Thoracic aorta (tissue), 2 donors: ENCODE data around the gene SLC7A6. TPM values are rescaled to one million over a fixed set of nuclear protein-coding genes. Genes with fewer than 3 reads are reported as not detected.
A peak's percentile ranks its signal among the peaks of the same experiment; 100 is the strongest.

Source experiments
- ATAC-seq: fragments of 150-250 bp; one replicate; pipeline ENCODE4 v1.8.0; 2017; ENCODE audit warnings: low read depth; ENCODE audit not compliant: insufficient number of reproducible peaks, low FRiP score
- DNase-seq: peaks from one replicate; pipeline ENCODE4 v3.0.0-alpha.2; 2020; ENCODE audit warnings: low spot score
- H3K27ac ChIP-seq, 2 donors: fragments of 200-600 bp; sonication (generic); 1 replicate in 1 of 2; 2 replicates in 1 of 2; pipeline ENCODE4 v1.5.1; 2016; ENCODE audit warnings: mild to moderate bottlenecking in 2 of 2, moderate library complexity in 2 of 2
- H3K27me3 ChIP-seq: fragments of 200-600 bp; sonication (generic); replicated peaks from 2 replicates; pipeline ENCODE4 v1.6.0; 2016; ENCODE audit warnings: mild to moderate bottlenecking; ENCODE audit not compliant: insufficient read depth
- H3K36me3 ChIP-seq: fragments of 200-600 bp; sonication (generic); one replicate; pipeline ENCODE4 v1.5.1; 2016
- H3K4me1 ChIP-seq, 2 donors: fragments of 200-600 bp; sonication (generic); 1 replicate in 1 of 2; 2 replicates in 1 of 2; pipeline versions ENCODE4 v1.5.1 to v1.6.0; 2016; ENCODE audit warnings: low read depth in 2 of 2, mild to moderate bottlenecking in 1 of 2; ENCODE audit not compliant: control insufficient read depth in 1 of 2
- H3K4me3 ChIP-seq: fragments of 200-600 bp; sonication (generic); 2 replicates; pipeline ENCODE4 v1.5.1; 2016; ENCODE audit warnings: mild to moderate bottlenecking
- H3K9me3 ChIP-seq: fragments of 200-600 bp; sonication (generic); 2 replicates; pipeline ENCODE4 v1.5.1; 2016
- total RNA-seq, 2 donors: library from RNA; depleted of rRNA; stranded (reverse); fragments of >200 nt; gene quantifications; one replicate each; pipeline versions ENCODE4 v1.1.0 to v1.2.3, GENCODE V29; 2016
- TF ChIP-seq, protein P1 (sequence below): fragments of 200-600 bp; sonication (generic); IDR thresholded peaks from one replicate; pipeline ENCODE4 v1.5.1; 2019; ENCODE audit warnings: antibody characterized with exemption

SLC7A6 gene
- total RNA-seq, 2 donors from 2014 or later = 92.1 to 125 TPM

DNA sequence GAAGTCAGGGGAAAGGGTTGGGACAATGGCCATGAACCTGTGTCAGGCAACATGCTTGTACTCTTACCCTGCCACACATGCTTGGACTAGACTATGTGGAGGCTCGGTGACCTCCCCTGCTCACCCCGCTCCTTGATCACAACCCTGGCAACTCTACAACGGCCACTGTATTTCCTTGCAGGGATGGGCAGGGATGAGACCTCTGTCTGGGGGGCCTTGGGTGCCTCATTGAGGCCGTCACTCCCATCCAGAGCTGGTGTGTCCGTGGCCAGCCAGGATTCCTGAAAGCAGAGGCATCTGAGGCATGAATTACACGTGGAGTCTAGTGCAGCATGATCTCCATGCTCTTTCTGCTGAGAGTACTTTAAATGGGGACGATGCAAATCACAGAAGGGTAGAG, 18.2 kb upstream of the SLC7A6 start:
- DNase-seq = no peak
- H3K9me3 ChIP-seq = no peaks in the 10 kb centered on the region
- H3K4me1 ChIP-seq = peaks cover 33 to 44% of the 10 kb centered on the region in 2 donors
- TF ChIP-seq, protein P1, sequence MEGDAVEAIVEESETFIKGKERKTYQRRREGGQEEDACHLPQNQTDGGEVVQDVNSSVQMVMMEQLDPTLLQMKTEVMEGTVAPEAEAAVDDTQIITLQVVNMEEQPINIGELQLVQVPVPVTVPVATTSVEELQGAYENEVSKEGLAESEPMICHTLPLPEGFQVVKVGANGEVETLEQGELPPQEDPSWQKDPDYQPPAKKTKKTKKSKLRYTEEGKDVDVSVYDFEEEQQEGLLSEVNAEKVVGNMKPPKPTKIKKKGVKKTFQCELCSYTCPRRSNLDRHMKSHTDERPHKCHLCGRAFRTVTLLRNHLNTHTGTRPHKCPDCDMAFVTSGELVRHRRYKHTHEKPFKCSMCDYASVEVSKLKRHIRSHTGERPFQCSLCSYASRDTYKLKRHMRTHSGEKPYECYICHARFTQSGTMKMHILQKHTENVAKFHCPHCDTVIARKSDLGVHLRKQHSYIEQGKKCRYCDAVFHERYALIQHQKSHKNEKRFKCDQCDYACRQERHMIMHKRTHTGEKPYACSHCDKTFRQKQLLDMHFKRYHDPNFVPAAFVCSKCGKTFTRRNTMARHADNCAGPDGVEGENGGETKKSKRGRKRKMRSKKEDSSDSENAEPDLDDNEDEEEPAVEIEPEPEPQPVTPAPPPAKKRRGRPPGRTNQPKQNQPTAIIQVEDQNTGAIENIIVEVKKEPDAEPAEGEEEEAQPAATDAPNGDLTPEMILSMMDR = no peak
- peak overlapping the region; percentile 31 to 78 for H3K27ac ChIP-seq
- no peaks in the 10 kb centered on the region for H3K27me3 ChIP-seq
- ATAC-seq = no peak
- peak overlapping the region; percentile 78 for H3K4me3 ChIP-seq
- peaks cover 16% of the 10 kb centered on the region for H3K36me3 ChIP-seq

DNA sequence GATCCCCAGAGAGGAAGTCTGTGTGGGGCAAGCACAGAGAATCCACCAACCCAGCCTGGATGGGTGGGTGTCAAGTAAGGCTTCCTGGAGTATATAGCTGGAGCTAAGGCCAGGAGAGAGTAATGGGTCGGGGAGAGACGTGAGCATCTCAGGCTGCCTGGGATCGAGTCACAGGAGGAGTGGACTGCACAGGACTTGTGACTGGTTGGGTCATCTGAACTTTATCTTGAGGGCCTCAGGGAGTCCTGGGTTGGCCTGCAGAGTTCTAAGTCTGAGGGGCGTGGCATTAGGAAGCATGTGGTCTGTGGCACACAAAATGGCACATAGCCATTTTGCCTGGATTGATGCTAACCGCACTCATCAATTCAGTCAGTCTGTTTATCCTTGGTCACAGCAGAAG, 17.7 kb upstream of the SLC7A6 start:
- peak overlapping the region; percentile 65 to 78 for H3K27ac ChIP-seq
- H3K4me1 ChIP-seq = peaks cover 38 to 49% of the 10 kb centered on the region in 2 donors
- H3K4me3 ChIP-seq = peak overlapping the region; percentile 78
- DNase-seq (no peak), ATAC-seq (no peak)
- H3K9me3 ChIP-seq = no peaks in the 10 kb centered on the region
- H3K27me3 ChIP-seq = no peaks in the 10 kb centered on the region
- H3K36me3 ChIP-seq = peaks cover 16% of the 10 kb centered on the region
- TF ChIP-seq, protein P1 = no peak

DNA sequence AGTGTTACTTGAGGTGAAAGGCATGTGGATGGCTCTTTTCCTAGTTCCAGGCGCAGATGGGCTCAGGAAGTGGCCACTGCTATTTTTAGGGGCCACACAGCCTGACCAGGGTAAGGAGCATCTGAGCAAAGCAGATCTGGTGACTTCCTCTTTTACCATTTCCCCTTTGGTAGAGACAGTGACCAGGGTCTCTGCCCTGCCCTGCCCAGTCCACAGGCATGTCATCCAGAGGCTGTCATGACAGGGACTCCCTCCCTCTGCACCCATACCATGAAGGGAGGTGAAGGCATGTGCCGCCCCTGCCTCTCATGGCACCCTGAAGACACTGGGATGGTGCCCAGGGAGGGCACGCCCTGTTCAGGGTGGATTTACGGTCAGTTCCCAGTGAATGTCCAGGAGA, 16.9 kb upstream of the SLC7A6 start:
- ATAC-seq (no peak), DNase-seq (no peak)
- no peaks in the 10 kb centered on the region for H3K27me3 ChIP-seq
- H3K9me3 ChIP-seq = no peaks in the 10 kb centered on the region
- TF ChIP-seq, protein P1 = no peak
- peak overlapping the region; percentile 65 to 78 for H3K27ac ChIP-seq
- peaks cover 46 to 56% of the 10 kb centered on the region in 2 donors for H3K4me1 ChIP-seq
- peaks cover 19% of the 10 kb centered on the region for H3K36me3 ChIP-seq
- peak overlapping the region; percentile 78 for H3K4me3 ChIP-seq

DNA sequence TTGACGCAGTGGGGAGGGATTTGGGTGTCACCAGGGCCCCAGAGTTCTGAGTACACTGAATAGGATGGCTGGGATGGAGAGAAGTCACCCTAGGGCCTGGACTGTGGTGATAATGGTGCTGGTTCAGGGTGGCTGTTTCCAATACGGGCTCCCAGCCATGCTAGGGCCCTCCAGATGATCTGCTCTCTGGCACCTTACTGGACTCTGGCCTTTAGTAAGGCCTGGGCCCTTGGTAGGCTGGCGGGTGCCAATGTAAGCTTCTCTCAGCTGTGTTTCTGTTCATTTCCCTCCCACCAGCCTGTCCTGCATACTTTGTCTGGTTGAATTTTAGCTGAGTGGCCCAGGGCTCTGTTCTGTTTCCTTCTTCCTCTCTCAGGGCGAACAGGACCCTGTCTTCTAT, 16.4 kb upstream of the SLC7A6 start:
- no peaks in the 10 kb centered on the region for H3K27me3 ChIP-seq
- peaks cover 49 to 61% of the 10 kb centered on the region in 2 donors for H3K4me1 ChIP-seq
- TF ChIP-seq, protein P1 = no peak
- ATAC-seq (no peak), DNase-seq (no peak)
- peaks cover 24% of the 10 kb centered on the region for H3K36me3 ChIP-seq
- no peaks in the 10 kb centered on the region for H3K9me3 ChIP-seq
- H3K27ac ChIP-seq = peak overlapping the region; percentile 65 to 78
- peak overlapping the region; percentile 78 for H3K4me3 ChIP-seq

DNA sequence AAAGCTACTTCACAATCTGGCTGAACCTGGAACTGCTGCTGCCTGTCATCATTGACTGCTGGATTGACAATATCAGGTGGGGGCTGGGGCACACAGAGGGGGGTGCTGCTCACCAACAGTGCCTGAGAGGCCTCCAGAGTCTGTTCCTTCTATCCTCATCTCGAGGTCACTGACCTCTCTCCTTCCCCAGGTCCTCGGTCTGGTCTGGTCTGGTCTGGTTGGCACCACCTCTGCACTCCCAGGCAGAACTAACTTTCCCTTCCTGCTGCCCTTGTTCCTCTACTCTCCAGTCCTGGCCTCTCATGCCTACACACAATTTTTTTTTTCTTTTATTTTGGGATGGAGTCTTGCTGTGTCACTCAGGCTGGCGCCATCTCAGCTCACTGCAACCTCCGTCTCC, 15.0 kb upstream of the SLC7A6 start:
- DNase-seq = no peak
- ATAC-seq = no peak
- H3K4me1 ChIP-seq = peaks cover 46 to 61% of the 10 kb centered on the region in 2 donors
- no peaks in the 10 kb centered on the region for H3K27me3 ChIP-seq
- H3K27ac ChIP-seq = peak overlapping the region in 1 of 2 donors; percentile 16
- H3K4me3 ChIP-seq = no peak overlapping the region
- H3K36me3 ChIP-seq = peaks cover 34% of the 10 kb centered on the region
- TF ChIP-seq, protein P1 = no peak
- H3K9me3 ChIP-seq = no peaks in the 10 kb centered on the region
